ENCODE results near the gene CNOT2. TPM values are rescaled to one million over a fixed set of nuclear protein-coding genes. Genes with fewer than 3 reads are reported as not detected.

CNOT2 gene
- total RNA-seq, 4 donors from 2014 or later: 117 to 141 (median 122) TPM

Other genes starting within 250 kb of the CNOT2 start
- 1 to 10 TPM; 3.2 to 4.4 (median 4.0) TPM for gene KCNMB4, start 122.9 kb downstream of the CNOT2 start, total RNA-seq